HL-60 (cell line): ENCODE results near the gene STX2.

ENCODE experiments used
- DNase-seq, 2 experiments: peaks; one replicate each; pipeline ENCODE4 v3.0.0-alpha.2; 2010 to 2020; ENCODE audit warnings: low read depth in 1 of 2, low spot score in 1 of 2
- H3K27ac ChIP-seq: fragments of 250-450 bp; sonication (Bioruptor Pico); replicated peaks from 2 replicates; pipeline ENCODE4 v1.5.1; 2020; ENCODE audit warnings: mild to moderate bottlenecking, moderate library complexity
- H3K27me3 ChIP-seq: fragments of 250-450 bp; sonication (Bioruptor Pico); 2 replicates; pipeline ENCODE4 v1.5.1; 2021; ENCODE audit warnings: mild to moderate bottlenecking, moderate library complexity; ENCODE audit not compliant: insufficient read depth, poor library complexity, severe bottlenecking
- H3K4me3 ChIP-seq: replicated peaks from 2 replicates; pipeline ENCODE4 v1.5.1; 2011; ENCODE audit warnings: mild to moderate bottlenecking, control low read depth, low read length; ENCODE audit not compliant: insufficient read depth
- CTCF ChIP-seq: IDR thresholded peaks from one replicate; pipeline ENCODE4 v1.5.1; 2011; ENCODE audit warnings: low read length, control low read depth, inconsistent platforms; ENCODE audit not compliant: insufficient read depth
- GABPA ChIP-seq: IDR thresholded peaks from 2 replicates; pipeline ENCODE4 v1.6.1; 2012; ENCODE audit warnings: low read depth
- POLR2AphosphoS5 ChIP-seq: IDR thresholded peaks from 2 replicates; pipeline ENCODE4 v1.6.1; 2012; ENCODE audit warnings: low read depth
- REST ChIP-seq: IDR thresholded peaks from 2 replicates; pipeline ENCODE4 v1.6.1; 2012; ENCODE audit warnings: low read depth; ENCODE audit not compliant: insufficient replicate concordance
- SPI1 ChIP-seq: IDR thresholded peaks from 2 replicates; pipeline ENCODE4 v1.6.1; 2012; ENCODE audit warnings: low read depth, mild to moderate bottlenecking, borderline replicate concordance

Gene STX2

GRCh38 chr12:130825771-130826150, 13.3 kb downstream of the STX2 start:
- DNase-seq: no peak
- Histone ChIP-seq H3K27me3 (no peaks in the 10 kb centered on the region), H3K27ac (no peak overlapping the region), H3K4me3 (no peak overlapping the region)
- TF ChIP-seq CTCF (no peak), REST (no peak), SPI1 (no peak), POLR2AphosphoS5 (no peak), GABPA (no peak)

GRCh38 chr12:130819681-130820080, 19.4 kb downstream of the STX2 start:
- Histone ChIP-seq H3K4me3 (no peak overlapping the region), H3K27me3 (no peaks in the 10 kb centered on the region), H3K27ac (no peak overlapping the region)
- no peak for TF ChIP-seq POLR2AphosphoS5
- no peak for TF ChIP-seq GABPA
- TF ChIP-seq SPI1: no peak
- TF ChIP-seq REST: no peak
- TF ChIP-seq CTCF: no peak
- DNase-seq: no peak

GRCh38 chr12:130818635-130819576, 20.1 kb downstream of the STX2 start:
- H3K27me3 ChIP-seq: no peaks in the 10 kb centered on the region
- peak overlapping the region; percentile 51 for H3K4me3 ChIP-seq
- TF ChIP-seq REST (no peak), GABPA (no peak), CTCF (peak; percentile 43), POLR2AphosphoS5 (no peak)
- DNase-seq: peak; percentile 46 to 66
- peak overlapping the region; percentile 40 for H3K27ac ChIP-seq
